ENCODE measurements around the gene RNF144A.

DNA sequence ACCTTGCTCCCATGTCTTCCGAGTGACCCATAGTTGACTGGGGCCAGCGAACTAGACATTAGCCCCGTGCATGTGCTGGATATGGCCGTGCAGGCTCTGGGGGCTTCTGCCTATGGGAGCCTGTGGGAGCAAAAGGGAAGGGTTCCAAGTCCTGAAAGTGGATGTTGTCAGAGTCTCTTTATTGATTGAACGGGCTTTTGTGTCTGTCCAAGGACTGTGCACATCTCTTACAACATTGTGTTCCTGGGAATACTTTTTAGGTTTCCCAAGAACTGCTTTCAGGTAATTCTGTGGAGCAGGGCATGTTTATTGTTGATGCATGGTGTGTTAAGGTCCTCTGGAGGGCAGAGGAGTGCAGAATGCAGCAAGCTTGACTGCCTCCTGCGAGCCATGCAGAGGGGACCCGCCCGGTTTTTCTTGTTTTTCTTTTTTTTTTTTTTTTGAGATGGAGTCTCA lies 5.0 kb downstream of the RNF144A start:
- TF ChIP-seq CTCF (IDR thresholded peaks at IDR 0.05) (no peak), EP300 (IDR thresholded peaks at IDR 0.05) (no peak)

Data from tibial nerve (tissue), 4 donors.